ENCODE data around the gene TMEM259. TPM values are rescaled to one million over a fixed set of nuclear protein-coding genes. Genes with fewer than 3 reads are reported as not detected.

Gene TMEM259
- total and polyA plus RNA-seq, 2 donors from 2014 or later: 129 to 180 TPM

DNA sequence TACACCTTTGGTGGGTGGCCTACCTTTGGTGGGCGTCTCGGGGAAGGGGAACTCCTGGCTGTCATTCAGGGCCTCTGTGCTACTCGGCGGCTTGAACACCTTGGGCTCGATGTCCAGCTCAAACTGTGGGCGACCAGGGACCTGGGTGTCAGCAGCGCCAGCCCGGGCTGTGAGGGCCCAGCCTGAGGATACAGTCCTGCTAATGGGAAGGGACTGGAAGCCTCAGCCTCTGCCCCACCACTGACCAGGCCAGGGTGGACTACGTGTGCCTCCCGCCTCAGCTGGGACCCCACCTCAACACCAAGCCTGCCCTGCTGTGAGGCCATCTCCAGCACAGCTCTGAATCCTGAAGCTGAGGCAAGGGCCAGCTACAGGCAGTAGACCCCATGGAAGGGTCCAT, 7.7 kb downstream of the TMEM259 start:
- Histone ChIP-seq H3K36me3 (ENCODE audit: control insufficient read depth in 2 of 3, insufficient read depth in 3 of 3, low read length in 3 of 3) (peaks cover 0 to 10% (median 0%) of the 10 kb centered on the region in 3 donors), H3K9me3 (ENCODE audit: control insufficient read depth in 2 of 3, insufficient read depth in 1 of 3, low read length in 3 of 3) (no peaks in the 10 kb centered on the region), H3K4me1 (ENCODE audit: control insufficient read depth in 2 of 3, insufficient read depth in 2 of 3, low read depth in 1 of 3, low read length in 3 of 3) (peaks cover 0 to 28% (median 0%) of the 10 kb centered on the region in 3 donors), H3K27me3 (ENCODE audit: control insufficient read depth, insufficient read depth, low read length) (no peaks in the 10 kb centered on the region), H3K4me3 (ENCODE audit: low read length in 3 of 3) (no peak overlapping the region), H3K27ac (ENCODE audit: low read depth in 2 of 2, low read length in 2 of 2) (no peak overlapping the region), H3K9ac (ENCODE audit: low read length in 3 of 3) (no peak overlapping the region)
- FAIRE-seq (no peak), DNase-seq (peak in 1 of 5 donors; percentile 73)
- no peak for TF ChIP-seq CTCF (IDR thresholded peaks at IDR 0.05; ENCODE audit: borderline replicate concordance, extremely low read depth, insufficient read depth)
- intact Hi-C loops (cut with DNase I): no loop called here

DNA sequence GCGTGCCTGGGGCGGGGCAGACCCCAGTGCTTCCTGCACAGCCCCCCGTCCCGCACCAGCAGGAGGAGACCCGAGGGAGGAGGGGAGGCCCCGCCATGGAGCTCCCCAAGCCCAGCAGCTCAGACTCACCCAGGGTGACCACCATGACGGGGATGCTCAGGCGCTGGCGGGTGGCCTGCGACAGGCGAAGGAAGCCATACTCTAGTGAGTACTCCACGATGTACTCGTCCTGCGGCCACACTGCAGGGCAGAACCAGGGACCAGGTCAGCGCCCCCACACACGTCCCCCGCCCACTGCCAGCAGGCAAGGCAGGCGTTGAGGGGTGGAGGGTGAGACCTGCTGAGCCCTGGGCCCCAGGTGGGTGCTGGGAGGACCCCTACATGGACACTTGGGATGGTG, 8.6 kb downstream of the TMEM259 start:
- no peak overlapping the region for H3K4me3 ChIP-seq (ENCODE audit: low read length in 3 of 3)
- no peaks in the 10 kb centered on the region for H3K27me3 ChIP-seq (ENCODE audit: control insufficient read depth, insufficient read depth, low read length)
- FAIRE-seq (no peak), DNase-seq (peak in 1 of 5 donors; percentile 73)
- no peak overlapping the region for H3K27ac ChIP-seq (ENCODE audit: low read depth in 2 of 2, low read length in 2 of 2)
- intact Hi-C loops (cut with DNase I): no loop called here
- peaks cover 0 to 19% (median 0%) of the 10 kb centered on the region in 3 donors for H3K4me1 ChIP-seq (ENCODE audit: control insufficient read depth in 2 of 3, insufficient read depth in 2 of 3, low read depth in 1 of 3, low read length in 3 of 3)
- H3K9ac ChIP-seq (ENCODE audit: low read length in 3 of 3): no peak overlapping the region
- no peaks in the 10 kb centered on the region for H3K9me3 ChIP-seq (ENCODE audit: control insufficient read depth in 2 of 3, insufficient read depth in 1 of 3, low read length in 3 of 3)
- H3K36me3 ChIP-seq (ENCODE audit: control insufficient read depth in 2 of 3, insufficient read depth in 3 of 3, low read length in 3 of 3): peaks cover 0 to 10% (median 0%) of the 10 kb centered on the region in 3 donors
- TF ChIP-seq CTCF (IDR thresholded peaks at IDR 0.05; ENCODE audit: borderline replicate concordance, extremely low read depth, insufficient read depth): no peak

DNA sequence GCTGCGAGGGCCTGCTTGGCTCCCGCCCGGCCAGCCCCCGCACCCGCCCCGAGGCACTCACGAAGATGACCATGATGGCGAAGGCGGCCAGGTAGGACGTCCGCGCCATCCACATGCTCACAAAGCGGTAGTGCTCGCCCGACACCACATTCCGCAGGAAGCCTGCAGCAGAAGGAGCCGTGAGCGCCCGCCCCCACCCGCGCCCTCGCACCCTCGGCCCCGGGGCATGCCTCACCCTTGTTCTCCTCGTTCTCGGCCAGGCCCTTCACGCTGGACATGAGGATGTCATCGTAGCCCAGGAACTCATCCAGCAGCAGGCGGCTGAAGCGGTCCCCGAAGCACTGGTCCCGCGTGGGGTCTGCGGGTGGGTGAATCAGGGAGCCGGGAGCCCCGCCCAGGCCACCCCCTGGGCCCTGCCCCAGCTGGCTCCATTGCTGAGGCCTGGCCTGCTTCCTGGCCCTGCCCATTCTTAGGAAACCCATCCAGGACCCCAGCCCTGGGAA, 9.0 kb downstream of the TMEM259 start:
- Histone ChIP-seq H3K4me3 (ENCODE audit: low read length in 3 of 3) (no peak overlapping the region), H3K4me1 (ENCODE audit: control insufficient read depth in 2 of 3, insufficient read depth in 2 of 3, low read depth in 1 of 3, low read length in 3 of 3) (peaks cover 0 to 15% (median 0%) of the 10 kb centered on the region in 3 donors), H3K9me3 (ENCODE audit: control insufficient read depth in 2 of 3, insufficient read depth in 1 of 3, low read length in 3 of 3) (no peaks in the 10 kb centered on the region), H3K36me3 (ENCODE audit: control insufficient read depth in 2 of 3, insufficient read depth in 3 of 3, low read length in 3 of 3) (peaks cover 0 to 10% (median 0%) of the 10 kb centered on the region in 3 donors), H3K27me3 (ENCODE audit: control insufficient read depth, insufficient read depth, low read length) (no peaks in the 10 kb centered on the region), H3K27ac (ENCODE audit: low read depth in 2 of 2, low read length in 2 of 2) (no peak overlapping the region), H3K9ac (ENCODE audit: low read length in 3 of 3) (no peak overlapping the region)
- no peak for TF ChIP-seq CTCF (IDR thresholded peaks at IDR 0.05; ENCODE audit: borderline replicate concordance, extremely low read depth, insufficient read depth)
- FAIRE-seq (no peak), DNase-seq (no peak)
- intact Hi-C loops (cut with DNase I): no loop called here

Data from kidney (tissue), 14 donors.